ENCODE results near the gene TLR6. TPM values are rescaled to one million over a fixed set of nuclear protein-coding genes. Genes with fewer than 3 reads are reported as not detected.

TLR6 gene
- total RNA-seq, 1 experiment from 2014 or later: 0.11 TPM

DNA sequence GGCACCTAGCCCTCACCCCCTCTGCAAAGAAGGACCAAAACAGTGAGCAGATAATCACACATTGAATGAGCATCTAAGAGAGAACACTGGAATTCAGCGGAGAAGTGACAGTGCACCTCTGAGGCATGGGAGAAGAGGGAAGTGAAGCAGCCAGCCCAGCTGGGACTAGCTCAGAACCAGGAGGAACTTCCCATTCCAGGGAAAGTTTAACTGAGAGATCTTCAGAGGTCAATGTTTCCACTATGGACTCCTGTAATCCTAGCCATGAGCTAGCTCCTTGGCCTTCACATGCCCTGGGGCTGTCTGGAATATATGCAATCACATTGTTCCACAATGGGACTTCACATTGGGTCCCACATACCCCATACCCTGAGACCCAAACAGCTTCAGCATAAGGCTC lies 24.4 kb downstream of the TLR6 start (continued):
- TF ChIP-seq ZNF396 (CRISPR knock-in tag; IDR thresholded peaks at IDR 0.05; ENCODE audit: borderline replicate concordance) (no peak), ELF4 (CRISPR knock-in tag; IDR thresholded peaks at IDR 0.05; ENCODE audit: low read depth) (no peak), ETV6 (CRISPR knock-in tag; IDR thresholded peaks at IDR 0.05) (no peak), FOXK1 (CRISPR knock-in tag; IDR thresholded peaks at IDR 0.05) (no peak), TEAD4 (CRISPR knock-in tag; IDR thresholded peaks at IDR 0.05) (no peak), NFATC4 (CRISPR knock-in tag; IDR thresholded peaks at IDR 0.05) (no peak), ZNF232 (CRISPR knock-in tag; IDR thresholded peaks at IDR 0.05) (no peak)
- TF ChIP-seq, protein P1, sequence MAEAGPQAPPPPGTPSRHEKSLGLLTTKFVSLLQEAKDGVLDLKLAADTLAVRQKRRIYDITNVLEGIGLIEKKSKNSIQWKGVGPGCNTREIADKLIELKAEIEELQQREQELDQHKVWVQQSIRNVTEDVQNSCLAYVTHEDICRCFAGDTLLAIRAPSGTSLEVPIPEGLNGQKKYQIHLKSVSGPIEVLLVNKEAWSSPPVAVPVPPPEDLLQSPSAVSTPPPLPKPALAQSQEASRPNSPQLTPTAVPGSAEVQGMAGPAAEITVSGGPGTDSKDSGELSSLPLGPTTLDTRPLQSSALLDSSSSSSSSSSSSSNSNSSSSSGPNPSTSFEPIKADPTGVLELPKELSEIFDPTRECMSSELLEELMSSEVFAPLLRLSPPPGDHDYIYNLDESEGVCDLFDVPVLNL (CRISPR knock-in tag; IDR thresholded peaks at IDR 0.05; ENCODE audit: borderline replicate concordance, low read depth): no peak
- TF ChIP-seq, protein P2, sequence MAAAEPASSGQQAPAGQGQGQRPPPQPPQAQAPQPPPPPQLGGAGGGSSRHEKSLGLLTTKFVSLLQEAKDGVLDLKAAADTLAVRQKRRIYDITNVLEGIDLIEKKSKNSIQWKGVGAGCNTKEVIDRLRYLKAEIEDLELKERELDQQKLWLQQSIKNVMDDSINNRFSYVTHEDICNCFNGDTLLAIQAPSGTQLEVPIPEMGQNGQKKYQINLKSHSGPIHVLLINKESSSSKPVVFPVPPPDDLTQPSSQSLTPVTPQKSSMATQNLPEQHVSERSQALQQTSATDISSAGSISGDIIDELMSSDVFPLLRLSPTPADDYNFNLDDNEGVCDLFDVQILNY (CRISPR knock-in tag; IDR thresholded peaks at IDR 0.05): no peak

DNA sequence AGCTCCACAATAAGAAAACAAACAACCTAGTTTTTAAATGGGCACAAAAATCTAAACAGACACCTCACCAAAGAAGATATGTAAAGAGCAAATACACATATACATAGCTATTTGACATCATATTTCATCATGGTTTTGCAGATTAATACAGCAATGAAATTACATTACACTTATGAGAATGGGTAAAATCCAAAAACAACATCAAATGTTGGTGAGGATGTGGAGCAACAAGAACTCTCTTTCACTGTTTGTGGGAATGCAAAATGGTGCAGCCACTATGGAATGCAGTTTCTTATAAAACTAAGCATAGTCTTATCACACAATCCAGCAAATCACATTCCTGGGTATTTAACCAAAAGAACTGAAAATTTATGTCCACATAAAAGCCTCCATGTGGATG lies 25.0 kb downstream of the TLR6 start:
- H3K4me1 Mint-ChIP-seq: no peaks in the 10 kb centered on the region
- no peaks in the 10 kb centered on the region for H3K36me3 Mint-ChIP-seq
- CTCF ChIA-PET: interaction anchor here (0.9 kb wide), 1 partner anchor 29 kb away, joined by 5 read pairs; no protein-coding TSS in a partner anchor
- DNase-seq (ENCODE audit: low spot score) (no peak), ATAC-seq (no peak)
- H3K27ac Mint-ChIP-seq: no peak overlapping the region
- POLR2A ChIA-PET: no interaction called here
- TF ChIP-seq, protein P3, sequence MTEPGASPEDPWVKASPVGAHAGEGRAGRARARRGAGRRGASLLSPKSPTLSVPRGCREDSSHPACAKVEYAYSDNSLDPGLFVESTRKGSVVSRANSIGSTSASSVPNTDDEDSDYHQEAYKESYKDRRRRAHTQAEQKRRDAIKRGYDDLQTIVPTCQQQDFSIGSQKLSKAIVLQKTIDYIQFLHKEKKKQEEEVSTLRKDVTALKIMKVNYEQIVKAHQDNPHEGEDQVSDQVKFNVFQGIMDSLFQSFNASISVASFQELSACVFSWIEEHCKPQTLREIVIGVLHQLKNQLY (CRISPR knock-in tag; IDR thresholded peaks at IDR 0.05): no peak
- TF ChIP-seq, protein P4, sequence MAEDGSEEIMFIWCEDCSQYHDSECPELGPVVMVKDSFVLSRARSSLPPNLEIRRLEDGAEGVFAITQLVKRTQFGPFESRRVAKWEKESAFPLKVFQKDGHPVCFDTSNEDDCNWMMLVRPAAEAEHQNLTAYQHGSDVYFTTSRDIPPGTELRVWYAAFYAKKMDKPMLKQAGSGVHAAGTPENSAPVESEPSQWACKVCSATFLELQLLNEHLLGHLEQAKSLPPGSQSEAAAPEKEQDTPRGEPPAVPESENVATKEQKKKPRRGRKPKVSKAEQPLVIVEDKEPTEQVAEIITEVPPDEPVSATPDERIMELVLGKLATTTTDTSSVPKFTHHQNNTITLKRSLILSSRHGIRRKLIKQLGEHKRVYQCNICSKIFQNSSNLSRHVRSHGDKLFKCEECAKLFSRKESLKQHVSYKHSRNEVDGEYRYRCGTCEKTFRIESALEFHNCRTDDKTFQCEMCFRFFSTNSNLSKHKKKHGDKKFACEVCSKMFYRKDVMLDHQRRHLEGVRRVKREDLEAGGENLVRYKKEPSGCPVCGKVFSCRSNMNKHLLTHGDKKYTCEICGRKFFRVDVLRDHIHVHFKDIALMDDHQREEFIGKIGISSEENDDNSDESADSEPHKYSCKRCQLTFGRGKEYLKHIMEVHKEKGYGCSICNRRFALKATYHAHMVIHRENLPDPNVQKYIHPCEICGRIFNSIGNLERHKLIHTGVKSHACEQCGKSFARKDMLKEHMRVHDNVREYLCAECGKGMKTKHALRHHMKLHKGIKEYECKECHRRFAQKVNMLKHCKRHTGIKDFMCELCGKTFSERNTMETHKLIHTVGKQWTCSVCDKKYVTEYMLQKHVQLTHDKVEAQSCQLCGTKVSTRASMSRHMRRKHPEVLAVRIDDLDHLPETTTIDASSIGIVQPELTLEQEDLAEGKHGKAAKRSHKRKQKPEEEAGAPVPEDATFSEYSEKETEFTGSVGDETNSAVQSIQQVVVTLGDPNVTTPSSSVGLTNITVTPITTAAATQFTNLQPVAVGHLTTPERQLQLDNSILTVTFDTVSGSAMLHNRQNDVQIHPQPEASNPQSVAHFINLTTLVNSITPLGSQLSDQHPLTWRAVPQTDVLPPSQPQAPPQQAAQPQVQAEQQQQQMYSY (CRISPR knock-in tag; IDR thresholded peaks at IDR 0.05): no peak
- no peak overlapping the region for H3K4me3 Mint-ChIP-seq
- H3K9me3 Mint-ChIP-seq: peaks cover 21% of the 10 kb centered on the region
- no peaks in the 10 kb centered on the region for H3K27me3 Mint-ChIP-seq (ENCODE audit: low read depth)

DNA sequence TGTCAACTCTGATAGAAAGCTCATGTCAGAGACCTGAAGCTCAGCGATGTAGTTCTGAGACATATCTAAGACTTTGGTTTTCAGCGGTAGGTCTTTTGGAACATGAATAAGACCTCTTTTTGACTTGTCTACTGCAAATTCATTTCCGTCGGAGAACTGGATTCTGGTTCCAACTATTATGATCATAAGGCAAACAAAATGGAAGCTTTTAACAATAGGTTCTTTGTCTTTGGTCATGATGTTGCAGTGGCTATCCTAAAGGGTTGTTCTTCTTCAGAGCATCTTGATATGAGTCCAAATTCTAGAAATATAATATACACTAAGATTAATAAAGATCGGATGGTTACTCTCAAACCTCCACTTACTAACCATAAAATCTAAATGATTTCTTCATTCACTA lies 27.4 kb downstream of the TLR6 start:
- Mint-ChIP-seq H3K4me3 (no peak overlapping the region), H3K27ac (no peak overlapping the region), H3K27me3 (ENCODE audit: low read depth) (no peaks in the 10 kb centered on the region), H3K4me1 (no peaks in the 10 kb centered on the region), H3K9me3 (peaks cover 21% of the 10 kb centered on the region), H3K36me3 (no peaks in the 10 kb centered on the region)
- TF ChIP-seq FOXJ3 (CRISPR knock-in tag; IDR thresholded peaks at IDR 0.05; ENCODE audit: borderline replicate concordance): no peak
- TF ChIP-seq TEAD1 (CRISPR knock-in tag; IDR thresholded peaks at IDR 0.05): no peak
- no peak for TF ChIP-seq ESRRA (CRISPR knock-in tag; IDR thresholded peaks at IDR 0.05; ENCODE audit: borderline replicate concordance)
- no peak for ATAC-seq
- DNase-seq (ENCODE audit: low spot score): no peak
- POLR2A ChIA-PET: no interaction called here
- CTCF ChIA-PET: interaction anchor here (1.9 kb wide), 1 partner anchor 31 kb away, joined by 4 read pairs; no protein-coding TSS in a partner anchor

DNA sequence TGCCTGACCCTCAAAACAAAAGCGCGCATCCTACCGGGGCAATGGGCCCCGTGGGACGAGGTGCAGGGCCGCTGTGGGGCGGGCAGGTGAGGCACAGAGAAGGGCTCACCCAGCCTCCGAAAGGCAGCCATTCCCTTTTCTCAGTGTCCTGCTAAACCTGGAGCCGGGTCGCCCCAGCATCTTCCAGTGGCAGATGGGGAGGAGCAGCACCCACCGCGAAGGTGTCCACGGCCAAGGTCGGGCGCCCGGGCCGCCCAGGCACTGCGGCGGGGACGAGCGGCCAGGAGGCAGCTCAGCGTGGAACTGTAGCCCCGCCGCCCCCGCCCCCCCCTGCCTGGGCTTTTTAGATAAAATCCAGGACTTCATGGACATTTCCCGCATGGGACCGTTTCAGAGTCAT lies 32.9 kb downstream of the TLR6 start:
- Mint-ChIP-seq H3K4me1 (no peaks in the 10 kb centered on the region), H3K27me3 (ENCODE audit: low read depth) (peaks cover 2% of the 10 kb centered on the region; the same call in 1 of the 2 replicates), H3K4me3 (no peak overlapping the region), H3K9me3 (peaks cover 32% of the 10 kb centered on the region), H3K27ac (no peak overlapping the region), H3K36me3 (peaks cover 7% of the 10 kb centered on the region)
- CTCF ChIA-PET: no interaction called here
- DNase-seq (ENCODE audit: low spot score) (no peak), ATAC-seq (no peak)
- POLR2A ChIA-PET: no interaction called here
- TF ChIP-seq ZNF671 (CRISPR knock-in tag; IDR thresholded peaks at IDR 0.05) (no peak), ZBTB21 (CRISPR knock-in tag; IDR thresholded peaks at IDR 0.05; ENCODE audit: borderline replicate concordance) (no peak), JAZF1 (CRISPR knock-in tag; IDR thresholded peaks at IDR 0.05) (no peak), SMAD4 (CRISPR knock-in tag; IDR thresholded peaks at IDR 0.05) (no peak), ZNF138 (CRISPR knock-in tag; conservative IDR thresholded peaks at IDR 0.05) (no peak), EMX1 (CRISPR knock-in tag; IDR thresholded peaks at IDR 0.05) (no peak), NFATC4 (CRISPR knock-in tag; IDR thresholded peaks at IDR 0.05) (no peak), CREM (CRISPR knock-in tag; IDR thresholded peaks at IDR 0.05) (no peak)
- TF ChIP-seq, protein P5, sequence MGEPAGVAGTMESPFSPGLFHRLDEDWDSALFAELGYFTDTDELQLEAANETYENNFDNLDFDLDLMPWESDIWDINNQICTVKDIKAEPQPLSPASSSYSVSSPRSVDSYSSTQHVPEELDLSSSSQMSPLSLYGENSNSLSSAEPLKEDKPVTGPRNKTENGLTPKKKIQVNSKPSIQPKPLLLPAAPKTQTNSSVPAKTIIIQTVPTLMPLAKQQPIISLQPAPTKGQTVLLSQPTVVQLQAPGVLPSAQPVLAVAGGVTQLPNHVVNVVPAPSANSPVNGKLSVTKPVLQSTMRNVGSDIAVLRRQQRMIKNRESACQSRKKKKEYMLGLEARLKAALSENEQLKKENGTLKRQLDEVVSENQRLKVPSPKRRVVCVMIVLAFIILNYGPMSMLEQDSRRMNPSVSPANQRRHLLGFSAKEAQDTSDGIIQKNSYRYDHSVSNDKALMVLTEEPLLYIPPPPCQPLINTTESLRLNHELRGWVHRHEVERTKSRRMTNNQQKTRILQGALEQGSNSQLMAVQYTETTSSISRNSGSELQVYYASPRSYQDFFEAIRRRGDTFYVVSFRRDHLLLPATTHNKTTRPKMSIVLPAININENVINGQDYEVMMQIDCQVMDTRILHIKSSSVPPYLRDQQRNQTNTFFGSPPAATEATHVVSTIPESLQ (CRISPR knock-in tag; IDR thresholded peaks at IDR 0.05): no peak
- TF ChIP-seq, protein P6, sequence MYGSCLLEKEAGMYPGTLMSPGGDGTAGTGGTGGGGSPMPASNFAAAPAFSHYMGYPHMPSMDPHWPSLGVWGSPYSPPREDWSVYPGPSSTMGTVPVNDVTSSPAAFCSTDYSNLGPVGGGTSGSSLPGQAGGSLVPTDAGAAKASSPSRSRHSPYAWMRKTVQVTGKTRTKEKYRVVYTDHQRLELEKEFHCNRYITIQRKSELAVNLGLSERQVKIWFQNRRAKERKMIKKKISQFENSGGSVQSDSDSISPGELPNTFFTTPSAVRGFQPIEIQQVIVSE (CRISPR knock-in tag; IDR thresholded peaks at IDR 0.05; ENCODE audit: borderline replicate concordance): no peak
